Measurements from ENCODE around the gene TTC33. TPM values are rescaled to one million over a fixed set of nuclear protein-coding genes. Genes with fewer than 3 reads are reported as not detected.

The TTC33 gene
- polyA plus RNA-seq, 4 donors, result 31.5 to 43.9 (median 34.2) TPM

DNA sequence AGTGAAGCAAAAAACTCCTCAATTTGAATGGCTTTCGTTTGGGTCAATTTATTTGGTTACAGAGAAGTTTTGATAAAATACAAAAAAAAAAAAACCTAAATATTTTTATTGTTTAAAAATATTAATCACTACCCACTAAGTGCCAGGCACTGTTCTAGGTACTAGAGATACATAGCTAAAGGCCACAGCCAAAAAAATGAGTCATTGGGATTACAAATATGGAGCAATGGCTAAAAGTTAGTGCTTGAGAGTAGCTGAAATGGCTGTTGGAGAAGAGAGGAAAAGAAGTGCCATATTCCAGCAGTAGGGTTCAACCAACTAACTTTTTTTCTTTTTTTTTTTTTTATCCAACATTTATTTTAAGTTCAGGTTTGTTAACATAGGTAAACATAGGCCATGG lies 206.1 kb downstream of the TTC33 start:
- no peak for DNase-seq (ENCODE audit: low read depth in 4 of 4, low spot score in 2 of 4)

DNA sequence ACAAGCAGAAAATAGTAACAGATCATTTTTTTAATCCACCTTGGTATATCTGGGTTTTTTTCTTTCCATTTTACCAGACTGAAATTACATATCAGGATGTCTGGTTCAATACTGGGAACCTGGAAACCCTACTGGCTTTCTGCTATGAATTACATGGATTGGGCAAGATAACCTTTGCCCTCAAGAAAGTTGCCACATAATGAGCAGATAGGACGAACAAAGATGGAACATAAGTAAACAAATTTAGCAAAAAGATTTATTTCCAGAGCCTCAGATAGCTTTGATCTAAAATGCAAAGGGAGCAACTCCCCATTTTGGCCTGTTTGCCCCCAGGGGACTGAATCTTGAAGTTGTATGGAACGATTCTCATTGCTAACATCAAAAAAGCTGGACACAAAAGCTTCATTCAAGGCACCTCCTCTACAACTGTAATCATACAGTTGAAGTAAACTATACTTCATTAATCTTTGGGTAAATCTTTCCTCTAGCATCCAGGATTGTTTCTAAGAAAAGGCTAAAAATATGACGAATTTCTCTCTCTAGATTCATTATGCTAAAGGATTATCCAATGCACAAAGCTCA lies 207.7 kb downstream of the TTC33 start:
- no peak for DNase-seq (ENCODE audit: low read depth in 4 of 4, low spot score in 2 of 4)

GRCh38 chr5:40547557-40547956 lies 208.2 kb downstream of the TTC33 start:
- DNase-seq (ENCODE audit: low read depth in 4 of 4, low spot score in 2 of 4), result no peak

- DNase-seq (ENCODE audit: low read depth in 4 of 4, low spot score in 2 of 4), result no peak
Observed at GRCh38 chr5:40540301-40540700, 215.5 kb downstream of the TTC33 start.

DNA sequence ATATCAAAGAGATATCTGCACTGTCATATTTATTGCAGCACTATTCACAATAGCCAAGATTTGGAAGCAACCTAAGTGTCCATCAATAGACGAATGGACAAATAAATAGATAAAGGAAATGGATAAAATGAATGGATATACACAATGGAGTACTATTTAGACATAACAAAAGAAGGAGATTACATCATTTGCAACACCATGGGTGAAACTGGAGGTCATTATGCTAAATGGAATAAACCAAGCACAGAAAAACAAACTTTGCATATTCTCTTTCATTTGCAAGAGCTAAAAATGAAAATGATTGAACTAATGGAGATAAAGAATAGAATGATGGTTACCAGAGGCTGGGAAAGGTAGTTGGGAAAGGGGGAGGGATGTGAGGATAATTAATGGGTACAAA lies 231.1 kb downstream of the TTC33 start:
- no peak for DNase-seq (ENCODE audit: low read depth in 4 of 4, low spot score in 2 of 4)

DNA sequence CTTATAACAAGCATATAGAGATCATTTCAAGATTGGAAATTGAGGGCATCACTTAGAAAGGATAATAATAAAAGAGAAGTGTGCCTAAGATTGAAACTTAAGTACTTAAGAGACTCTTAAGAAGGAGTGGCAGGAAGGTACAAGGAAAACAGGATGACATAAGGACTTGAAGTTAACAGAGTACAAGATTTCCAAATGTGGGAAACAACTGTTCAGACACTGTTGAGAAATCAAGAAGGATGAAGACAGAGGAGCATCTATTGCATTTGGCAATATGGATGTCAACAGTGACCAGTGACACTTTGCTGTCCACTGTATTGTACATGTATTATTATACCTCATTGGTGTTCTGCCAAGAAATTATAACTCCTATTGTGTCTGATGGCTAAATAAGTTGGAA lies 233.8 kb downstream of the TTC33 start:
- no peak for DNase-seq (ENCODE audit: low read depth in 4 of 4, low spot score in 2 of 4)

DNA sequence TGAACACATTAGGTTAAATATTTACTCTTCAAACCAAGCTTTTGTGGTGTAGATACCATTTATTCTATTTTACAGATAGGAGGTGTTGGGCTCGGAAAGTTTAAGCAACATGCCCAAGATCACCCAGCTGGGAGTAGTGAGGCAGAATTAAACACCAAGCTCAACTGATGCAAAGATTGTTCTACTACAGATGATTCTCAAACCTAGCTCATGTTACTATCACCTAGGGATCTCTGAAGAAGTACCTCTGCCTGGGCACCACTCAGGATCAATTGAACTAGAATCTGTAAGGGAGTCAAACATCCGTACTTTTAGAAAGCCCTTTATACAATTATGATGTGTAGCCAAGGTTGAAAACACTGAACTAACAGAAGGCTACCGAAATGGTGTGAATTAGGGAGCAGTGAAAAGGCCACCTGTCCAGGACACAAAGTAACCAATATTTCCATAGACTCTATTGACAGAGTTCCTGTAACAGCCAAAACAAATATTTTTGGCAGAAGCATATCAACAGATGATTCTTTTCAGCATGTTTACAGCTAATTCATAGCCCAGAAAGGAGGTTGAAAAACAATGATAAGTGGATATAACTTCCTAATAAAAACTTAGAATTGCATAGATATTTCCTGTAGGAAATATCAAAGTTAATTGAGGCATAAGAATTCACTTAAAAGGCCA lies 234.5 kb downstream of the TTC33 start:
- no peak for DNase-seq (ENCODE audit: low read depth in 4 of 4, low spot score in 2 of 4)

- DNase-seq (ENCODE audit: low read depth in 4 of 4, low spot score in 2 of 4), result no peak
Observed at GRCh38 chr5:40518485-40518917, 237.3 kb downstream of the TTC33 start.

- no peak for DNase-seq (ENCODE audit: low read depth in 4 of 4, low spot score in 2 of 4)
Observed at GRCh38 chr5:40515476-40515875, 240.3 kb downstream of the TTC33 start.

- DNase-seq (ENCODE audit: low read depth in 4 of 4, low spot score in 2 of 4), result no peak
Observed at GRCh38 chr5:40514976-40515375, 240.8 kb downstream of the TTC33 start.

DNA sequence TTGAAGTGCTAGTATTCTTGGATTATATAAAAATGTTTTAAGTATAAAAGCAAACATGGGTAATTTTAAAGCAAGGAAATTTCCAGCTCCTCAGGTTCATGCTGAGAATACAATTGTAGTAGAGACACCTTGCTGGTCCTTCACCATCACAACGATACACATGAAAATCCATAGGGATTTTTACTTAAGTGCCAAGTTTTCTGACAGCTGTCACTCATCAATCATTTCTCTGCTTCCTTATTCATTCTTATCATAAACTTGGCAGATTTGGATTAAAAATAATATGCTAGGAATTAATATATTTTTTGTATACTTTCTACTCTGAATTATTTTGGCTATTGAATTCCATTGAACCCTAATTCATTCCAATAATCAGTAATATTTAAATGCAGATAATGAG lies 244.0 kb downstream of the TTC33 start:
- no peak for DNase-seq (ENCODE audit: low read depth in 4 of 4, low spot score in 2 of 4)

- no peak for DNase-seq (ENCODE audit: low read depth in 4 of 4, low spot score in 2 of 4)
Observed at GRCh38 chr5:40507095-40507494, 248.7 kb downstream of the TTC33 start.

- DNase-seq (ENCODE audit: low read depth in 4 of 4, low spot score in 2 of 4), result no peak
Observed at GRCh38 chr5:40505031-40505430, 250.7 kb downstream of the TTC33 start.

GRCh38 chr5:40503439-40503838 lies 252.3 kb downstream of the TTC33 start:
- no peak for DNase-seq (ENCODE audit: low read depth in 4 of 4, low spot score in 2 of 4)

- DNase-seq (ENCODE audit: low read depth in 4 of 4, low spot score in 2 of 4), result no peak
Observed at GRCh38 chr5:40502736-40503135, 253.0 kb downstream of the TTC33 start.

- no peak for DNase-seq (ENCODE audit: low read depth in 4 of 4, low spot score in 2 of 4)
Observed at GRCh38 chr5:40501711-40502444, 253.9 kb downstream of the TTC33 start.

GRCh38 chr5:40499518-40500273 lies 256.1 kb downstream of the TTC33 start:
- DNase-seq (ENCODE audit: low read depth in 4 of 4, low spot score in 2 of 4), result no peak

DNA sequence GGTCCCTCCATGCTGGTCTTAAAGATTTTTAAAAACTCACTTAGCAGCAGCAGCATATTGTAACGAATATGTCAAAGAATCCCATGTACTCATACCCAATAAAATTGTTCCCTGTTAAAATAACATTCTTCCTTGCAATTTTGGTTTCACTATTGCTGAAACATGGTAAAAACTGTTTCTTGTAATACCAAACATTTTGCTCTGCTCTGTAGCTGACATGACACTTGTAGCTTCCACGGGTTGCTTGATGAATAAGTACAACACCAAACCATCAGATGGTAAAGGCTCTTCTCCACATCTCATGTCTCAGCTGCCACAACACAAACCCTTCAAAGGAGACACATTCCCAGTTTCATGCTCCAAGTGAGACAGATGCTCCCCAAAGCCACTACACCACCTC lies 256.8 kb downstream of the TTC33 start:
- DNase-seq (ENCODE audit: low read depth in 4 of 4, low spot score in 2 of 4), result no peak

GRCh38 chr5:40497573-40497972 lies 258.2 kb downstream of the TTC33 start:
- no peak for DNase-seq (ENCODE audit: low read depth in 4 of 4, low spot score in 2 of 4)

GRCh38 chr5:40495237-40495635 lies 260.5 kb downstream of the TTC33 start:
- DNase-seq (ENCODE audit: low read depth in 4 of 4, low spot score in 2 of 4), result no peak

- DNase-seq (ENCODE audit: low read depth in 4 of 4, low spot score in 2 of 4), result no peak
Observed at GRCh38 chr5:40494631-40495236, 261.0 kb downstream of the TTC33 start.
